Measurements from ENCODE around the gene CNKSR3. TPM values are rescaled to one million over a fixed set of nuclear protein-coding genes. Genes with fewer than 3 reads are reported as not detected.

CNKSR3 gene
- total RNA-seq, 1 donor from 2014 or later: not detected

DNA sequence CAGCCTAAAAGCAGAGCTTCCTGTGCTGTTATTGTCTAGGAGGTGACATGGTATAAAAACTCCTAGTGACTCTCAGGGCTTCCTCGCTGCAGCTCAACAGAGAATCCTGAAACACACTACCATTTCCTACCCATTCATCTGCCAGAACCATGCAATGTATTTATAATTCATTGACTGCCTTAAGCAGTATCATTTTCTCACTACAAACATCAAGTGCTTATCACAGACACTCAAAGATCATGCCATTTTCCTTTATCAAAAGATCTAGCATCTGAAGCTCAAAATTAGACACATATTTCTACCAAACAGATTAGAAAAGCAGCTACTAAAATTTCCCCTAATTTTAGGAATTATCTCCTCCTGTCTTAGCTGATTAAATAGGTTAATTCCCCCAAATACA lies 83.5 kb downstream of the CNKSR3 start:
- intact Hi-C loops (cut with micrococcal nuclease): no loop called here

- intact Hi-C loops (cut with micrococcal nuclease): no loop called here
Observed at GRCh38 chr6:154425034-154425433, 85.5 kb downstream of the CNKSR3 start.

GRCh38 chr6:154414021-154414813 lies 96.3 kb downstream of the CNKSR3 start:
- intact Hi-C loops (cut with micrococcal nuclease): no loop called here

DNA sequence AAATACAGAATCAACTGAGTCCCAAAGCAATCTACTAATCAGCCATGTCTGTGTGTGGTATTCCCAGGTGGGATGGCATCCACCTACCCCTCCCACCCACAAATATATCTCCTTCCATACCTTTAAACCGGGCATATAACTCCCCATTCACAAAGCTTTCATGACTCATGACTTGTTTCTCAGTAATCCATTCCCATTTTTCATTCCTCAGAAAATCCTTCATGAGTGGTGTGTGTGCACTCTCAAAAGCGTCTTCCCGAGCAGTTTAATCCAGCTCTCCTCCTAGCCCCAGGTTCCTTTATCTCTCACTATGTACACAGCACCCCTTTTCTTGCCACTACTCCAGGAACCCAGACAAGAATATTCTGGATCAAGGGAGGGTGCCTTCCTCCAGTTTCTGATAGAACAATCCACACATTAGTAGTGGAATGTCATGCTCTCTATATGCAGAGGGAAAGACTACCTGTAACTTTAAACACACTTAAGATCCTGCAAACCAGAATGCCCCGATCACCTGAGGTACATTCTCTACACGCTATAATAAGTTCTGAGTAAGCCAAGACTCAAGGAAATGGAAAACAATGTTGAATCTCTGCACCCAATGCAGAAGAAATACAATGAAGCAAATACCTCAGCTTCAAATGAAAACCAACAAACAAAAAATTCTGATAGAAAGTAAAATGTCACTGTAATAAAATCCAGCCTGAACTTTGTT lies 98.2 kb downstream of the CNKSR3 start:
- intact Hi-C loops (cut with micrococcal nuclease): no loop called here

DNA sequence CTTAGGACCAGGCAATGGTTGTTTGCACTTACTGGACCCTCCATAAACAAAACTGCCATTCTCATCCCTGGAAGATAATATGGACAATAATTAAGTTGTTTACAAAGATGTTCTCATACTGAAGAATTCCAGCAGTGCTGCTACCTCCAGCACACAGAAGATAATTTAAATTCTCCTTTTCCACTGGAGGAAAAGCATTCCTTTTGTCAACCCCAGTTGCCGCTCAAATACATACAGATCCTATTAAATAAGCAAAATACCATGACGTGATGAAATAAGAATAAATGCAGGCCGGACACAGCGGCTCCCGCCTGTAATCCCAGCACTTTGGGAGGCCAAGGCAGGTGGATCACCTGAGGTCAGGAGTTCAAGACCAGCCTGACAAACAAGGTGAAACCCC lies 99.4 kb downstream of the CNKSR3 start:
- intact Hi-C loops (cut with micrococcal nuclease): no loop called here

GRCh38 chr6:154410619-154411072 lies 99.8 kb downstream of the CNKSR3 start:
- intact Hi-C loops (cut with micrococcal nuclease): no loop called here

DNA sequence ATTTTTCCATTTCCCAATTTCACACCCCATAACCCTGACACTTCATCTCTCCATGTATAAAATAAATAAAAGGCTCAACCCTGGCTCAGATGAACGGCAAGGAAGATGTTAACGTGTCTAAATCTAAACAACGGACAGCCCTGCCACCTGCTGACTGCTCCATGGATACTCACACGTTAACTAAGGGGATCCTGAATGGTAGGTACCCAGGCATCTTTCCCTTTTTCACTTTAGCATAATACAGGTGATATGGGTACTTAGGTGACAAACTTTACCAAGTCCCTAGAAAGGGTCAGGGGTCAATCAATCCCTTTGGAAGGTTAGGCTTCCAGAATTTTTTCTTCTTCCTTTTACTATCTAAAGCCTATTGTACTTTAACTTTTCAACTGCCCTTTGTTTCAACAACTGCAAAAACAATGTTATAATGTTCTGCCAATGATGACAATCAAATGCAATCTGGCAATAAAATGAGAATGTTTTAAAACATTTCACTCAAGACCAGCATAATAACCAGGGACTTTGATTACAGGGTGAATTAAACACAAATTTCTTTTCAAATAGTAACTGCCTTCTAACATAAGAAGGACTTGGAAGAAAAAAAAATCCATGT lies 101.5 kb downstream of the CNKSR3 start:
- intact Hi-C loops (cut with micrococcal nuclease): no loop called here

DNA sequence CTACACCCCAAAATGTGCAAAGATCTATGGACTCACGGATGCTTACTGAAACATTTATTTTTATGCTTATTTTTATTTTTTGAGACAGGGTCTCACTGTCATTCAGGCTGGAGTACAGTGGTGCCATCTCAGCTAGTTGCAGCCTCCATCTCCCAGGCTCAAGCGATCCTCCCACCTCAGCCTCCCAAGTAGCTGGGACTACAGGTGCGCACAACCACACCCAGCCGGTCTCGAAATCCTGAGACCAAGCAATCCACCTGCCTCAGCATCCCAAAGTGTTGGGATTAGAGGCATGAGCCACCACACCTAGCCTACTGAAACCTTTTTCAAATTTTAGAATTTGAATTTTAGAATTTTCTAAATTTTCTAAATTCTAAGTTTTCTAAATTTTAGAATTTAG lies 103.0 kb downstream of the CNKSR3 start:
- intact Hi-C loops (cut with micrococcal nuclease): no loop called here

DNA sequence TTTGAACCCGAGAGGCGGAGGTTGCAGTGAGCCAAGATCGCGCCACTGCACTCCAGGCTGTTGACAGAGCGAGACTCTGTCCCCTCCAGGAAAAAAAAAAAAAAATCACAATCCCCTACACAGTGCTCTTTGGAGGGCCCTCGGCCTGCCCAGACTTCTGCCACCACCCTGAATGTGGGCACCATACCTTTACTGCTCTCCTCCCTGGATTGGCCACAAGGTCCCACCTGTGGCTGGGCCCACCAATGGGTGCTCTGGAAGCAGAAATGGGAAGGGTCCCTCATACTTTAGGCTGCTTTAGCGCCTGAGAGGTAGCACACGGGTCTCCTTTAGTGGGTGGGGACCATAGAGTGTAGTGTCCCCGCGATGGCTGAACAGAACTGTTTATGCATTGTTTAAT lies 103.6 kb downstream of the CNKSR3 start:
- intact Hi-C loops (cut with micrococcal nuclease): no loop called here

- intact Hi-C loops (cut with micrococcal nuclease): no loop called here
Observed at GRCh38 chr6:154406301-154406700, 104.2 kb downstream of the CNKSR3 start.

DNA sequence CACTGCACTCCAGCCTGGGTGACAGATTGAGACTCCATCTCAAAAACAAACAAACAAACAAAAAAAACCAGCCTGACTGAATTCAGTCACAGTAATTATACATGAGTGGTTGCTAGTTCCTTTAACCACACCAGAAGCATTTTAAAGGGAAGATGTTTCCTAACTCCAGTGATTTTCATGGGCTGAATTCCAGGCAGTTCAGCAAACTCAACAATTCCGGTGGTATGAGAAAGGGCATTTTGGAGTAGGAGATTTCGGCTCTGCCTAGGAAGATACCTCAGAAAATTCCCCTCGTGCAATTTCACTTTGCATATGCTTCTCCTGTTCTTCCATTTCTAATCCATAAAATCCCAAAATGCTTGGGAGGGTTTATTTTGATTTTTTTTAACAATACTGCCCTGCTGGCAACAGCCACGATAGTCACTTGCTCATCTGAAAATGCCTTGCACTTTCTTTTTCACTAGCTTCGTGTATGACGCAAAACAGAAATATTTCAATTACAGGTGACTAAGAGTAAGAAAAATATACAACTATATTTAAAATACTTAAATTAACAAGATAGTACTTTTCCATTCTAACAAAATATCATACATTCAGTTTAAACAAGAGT lies 105.6 kb downstream of the CNKSR3 start:
- intact Hi-C loops (cut with micrococcal nuclease): no loop called here

- intact Hi-C loops (cut with micrococcal nuclease): no loop called here
Observed at GRCh38 chr6:154403788-154404187, 106.7 kb downstream of the CNKSR3 start.

- intact Hi-C loops (cut with micrococcal nuclease): no loop called here
Observed at GRCh38 chr6:154402081-154402780, 108.3 kb downstream of the CNKSR3 start.

GRCh38 chr6:154399097-154399496 lies 111.4 kb downstream of the CNKSR3 start:
- intact Hi-C loops (cut with micrococcal nuclease): no loop called here

GRCh38 chr6:154397491-154398195 lies 112.8 kb downstream of the CNKSR3 start:
- intact Hi-C loops (cut with micrococcal nuclease): no loop called here

GRCh38 chr6:154395878-154396277 lies 114.6 kb downstream of the CNKSR3 start:
- intact Hi-C loops (cut with micrococcal nuclease): no loop called here

GRCh38 chr6:154395316-154395715 lies 115.2 kb downstream of the CNKSR3 start:
- intact Hi-C loops (cut with micrococcal nuclease): no loop called here

GRCh38 chr6:154394571-154394970 lies 115.9 kb downstream of the CNKSR3 start:
- intact Hi-C loops (cut with micrococcal nuclease): no loop called here

GRCh38 chr6:154390034-154390433 lies 120.5 kb downstream of the CNKSR3 start:
- intact Hi-C loops (cut with micrococcal nuclease): no loop called here

- intact Hi-C loops (cut with micrococcal nuclease): no loop called here
Observed at GRCh38 chr6:154388803-154389202, 121.7 kb downstream of the CNKSR3 start.
